ENCODE data around the gene STAG1. TPM values are rescaled to one million over a fixed set of nuclear protein-coding genes. Genes with fewer than 3 reads are reported as not detected.

Gene STAG1
- total and polyA plus RNA-seq, 4 donors = 4.6 to 28.0 (median 16.6) TPM

DNA sequence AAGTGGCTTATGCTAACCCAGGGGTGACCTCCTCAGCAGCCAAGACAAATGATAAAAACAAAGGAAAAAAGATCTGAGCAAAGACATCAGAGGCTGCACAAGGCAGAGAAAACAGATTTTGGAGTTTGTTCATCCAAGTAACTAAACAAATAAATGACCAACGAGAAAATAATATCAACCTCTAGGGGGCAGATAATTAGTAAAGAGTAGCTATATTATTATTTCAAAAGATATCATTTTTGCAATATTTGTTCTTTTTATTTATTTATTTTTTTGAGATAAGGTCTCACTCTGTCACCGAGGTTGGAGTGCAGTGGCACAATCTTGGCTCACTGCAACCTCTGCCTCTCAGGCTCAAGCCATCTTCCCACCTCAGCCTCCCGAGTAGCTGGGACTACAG lies 400.3 kb downstream of the STAG1 start:
- H3K9me3 ChIP-seq (ENCODE audit: control insufficient read depth in 4 of 4, low read length in 3 of 4) = no peaks in the 10 kb centered on the region
- no peak for DNase-seq (ENCODE audit: low spot score)
- no peaks in the 10 kb centered on the region for H3K27me3 ChIP-seq (ENCODE audit: control insufficient read depth in 4 of 4, insufficient read depth in 4 of 4, low read length in 3 of 4)
- peaks cover 0 to 5% (median 2%) of the 10 kb centered on the region in 4 donors for H3K36me3 ChIP-seq (ENCODE audit: control insufficient read depth in 4 of 4, insufficient read depth in 3 of 4, low read depth in 1 of 4, low read length in 3 of 4)
- H3K4me1 ChIP-seq (ENCODE audit: control insufficient read depth in 4 of 4, insufficient read depth in 4 of 4, low read length in 3 of 4) = peaks cover 0 to 7% (median 0%) of the 10 kb centered on the region in 4 donors
- no peak for TF ChIP-seq REST (IDR thresholded peaks at IDR 0.05)
- WGBS = 66% methylated on average over 3 of the region's 3 CpGs
- H3K4me3 ChIP-seq (ENCODE audit: low read depth in 1 of 3, low read length in 3 of 3) = no peak overlapping the region
- no peak overlapping the region for H3K9ac ChIP-seq (ENCODE audit: low read depth in 1 of 2, low read length in 2 of 2)
- H3K27ac ChIP-seq (ENCODE audit: low read depth in 1 of 2, low read length in 2 of 2) = no peak overlapping the region

DNA sequence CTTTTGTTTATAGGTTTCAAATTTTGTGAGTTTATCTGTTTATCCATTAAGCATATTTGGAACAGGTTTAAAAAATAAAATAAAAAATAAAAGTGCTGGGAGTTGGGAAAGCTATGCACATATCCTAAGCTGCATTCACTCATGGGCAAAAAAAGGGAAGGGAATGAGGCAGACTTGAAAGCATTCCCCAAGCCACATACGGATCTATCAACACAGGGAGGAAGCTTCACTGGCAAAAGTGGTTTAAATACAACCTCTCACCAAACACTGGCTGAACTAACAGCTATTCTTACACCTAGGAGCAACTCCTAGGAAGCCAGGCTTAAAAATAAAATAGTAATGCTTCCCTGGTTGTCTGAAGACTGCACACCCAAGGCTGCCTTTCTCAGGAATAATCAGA lies 400.8 kb downstream of the STAG1 start:
- no peak for DNase-seq (ENCODE audit: low spot score)
- H3K4me1 ChIP-seq (ENCODE audit: control insufficient read depth in 4 of 4, insufficient read depth in 4 of 4, low read length in 3 of 4) = peaks cover 0 to 7% (median 0%) of the 10 kb centered on the region in 4 donors
- H3K9me3 ChIP-seq (ENCODE audit: control insufficient read depth in 4 of 4, low read length in 3 of 4) = no peaks in the 10 kb centered on the region
- 90% methylated on average over 1 of the region's 1 CpG for WGBS
- H3K27me3 ChIP-seq (ENCODE audit: control insufficient read depth in 4 of 4, insufficient read depth in 4 of 4, low read length in 3 of 4) = no peaks in the 10 kb centered on the region
- no peak overlapping the region for H3K4me3 ChIP-seq (ENCODE audit: low read depth in 1 of 3, low read length in 3 of 3)
- no peak overlapping the region for H3K27ac ChIP-seq (ENCODE audit: low read depth in 1 of 2, low read length in 2 of 2)
- no peak for TF ChIP-seq FOXA2 (IDR thresholded peaks at IDR 0.05)
- TF ChIP-seq MAX (IDR thresholded peaks at IDR 0.05) = no peak
- no peak for TF ChIP-seq HNF4G (IDR thresholded peaks at IDR 0.05)
- TF ChIP-seq RXRA (IDR thresholded peaks at IDR 0.05) = no peak
- TF ChIP-seq, protein P1, sequence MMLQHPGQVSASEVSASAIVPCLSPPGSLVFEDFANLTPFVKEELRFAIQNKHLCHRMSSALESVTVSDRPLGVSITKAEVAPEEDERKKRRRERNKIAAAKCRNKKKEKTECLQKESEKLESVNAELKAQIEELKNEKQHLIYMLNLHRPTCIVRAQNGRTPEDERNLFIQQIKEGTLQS (IDR thresholded peaks at IDR 0.05) = no peak
- no peak for TF ChIP-seq JUND (IDR thresholded peaks at IDR 0.05)
- no peak for TF ChIP-seq HNF4A (conservative IDR thresholded peaks at IDR 0.05)
- no peak for TF ChIP-seq NR2F2 (IDR thresholded peaks at IDR 0.05)
- no peak for TF ChIP-seq TAF1 (conservative IDR thresholded peaks at IDR 0.05)
- no peak for TF ChIP-seq REST (IDR thresholded peaks at IDR 0.05)
- no peak for TF ChIP-seq SP1 (IDR thresholded peaks at IDR 0.05)
- TF ChIP-seq, protein P2, sequence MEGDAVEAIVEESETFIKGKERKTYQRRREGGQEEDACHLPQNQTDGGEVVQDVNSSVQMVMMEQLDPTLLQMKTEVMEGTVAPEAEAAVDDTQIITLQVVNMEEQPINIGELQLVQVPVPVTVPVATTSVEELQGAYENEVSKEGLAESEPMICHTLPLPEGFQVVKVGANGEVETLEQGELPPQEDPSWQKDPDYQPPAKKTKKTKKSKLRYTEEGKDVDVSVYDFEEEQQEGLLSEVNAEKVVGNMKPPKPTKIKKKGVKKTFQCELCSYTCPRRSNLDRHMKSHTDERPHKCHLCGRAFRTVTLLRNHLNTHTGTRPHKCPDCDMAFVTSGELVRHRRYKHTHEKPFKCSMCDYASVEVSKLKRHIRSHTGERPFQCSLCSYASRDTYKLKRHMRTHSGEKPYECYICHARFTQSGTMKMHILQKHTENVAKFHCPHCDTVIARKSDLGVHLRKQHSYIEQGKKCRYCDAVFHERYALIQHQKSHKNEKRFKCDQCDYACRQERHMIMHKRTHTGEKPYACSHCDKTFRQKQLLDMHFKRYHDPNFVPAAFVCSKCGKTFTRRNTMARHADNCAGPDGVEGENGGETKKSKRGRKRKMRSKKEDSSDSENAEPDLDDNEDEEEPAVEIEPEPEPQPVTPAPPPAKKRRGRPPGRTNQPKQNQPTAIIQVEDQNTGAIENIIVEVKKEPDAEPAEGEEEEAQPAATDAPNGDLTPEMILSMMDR (IDR thresholded peaks at IDR 0.05; ENCODE audit: low read depth, low read length, missing input control) = no peak
- no peak for TF ChIP-seq EGR1 (IDR thresholded peaks at IDR 0.05; ENCODE audit: low read depth in 2 of 2)
- no peak for TF ChIP-seq GABPA (IDR thresholded peaks at IDR 0.05 in 1 of 2, conservative IDR thresholded peaks at IDR 0.05 in 1 of 2)
- TF ChIP-seq FOXA1 (IDR thresholded peaks at IDR 0.05) = no peak
- TF ChIP-seq, protein P3, sequence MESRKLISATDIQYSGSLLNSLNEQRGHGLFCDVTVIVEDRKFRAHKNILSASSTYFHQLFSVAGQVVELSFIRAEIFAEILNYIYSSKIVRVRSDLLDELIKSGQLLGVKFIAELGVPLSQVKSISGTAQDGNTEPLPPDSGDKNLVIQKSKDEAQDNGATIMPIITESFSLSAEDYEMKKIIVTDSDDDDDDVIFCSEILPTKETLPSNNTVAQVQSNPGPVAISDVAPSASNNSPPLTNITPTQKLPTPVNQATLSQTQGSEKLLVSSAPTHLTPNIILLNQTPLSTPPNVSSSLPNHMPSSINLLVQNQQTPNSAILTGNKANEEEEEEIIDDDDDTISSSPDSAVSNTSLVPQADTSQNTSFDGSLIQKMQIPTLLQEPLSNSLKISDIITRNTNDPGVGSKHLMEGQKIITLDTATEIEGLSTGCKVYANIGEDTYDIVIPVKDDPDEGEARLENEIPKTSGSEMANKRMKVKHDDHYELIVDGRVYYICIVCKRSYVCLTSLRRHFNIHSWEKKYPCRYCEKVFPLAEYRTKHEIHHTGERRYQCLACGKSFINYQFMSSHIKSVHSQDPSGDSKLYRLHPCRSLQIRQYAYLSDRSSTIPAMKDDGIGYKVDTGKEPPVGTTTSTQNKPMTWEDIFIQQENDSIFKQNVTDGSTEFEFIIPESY (IDR thresholded peaks at IDR 0.05) = no peak
- no peak for TF ChIP-seq RAD21 (IDR thresholded peaks at IDR 0.05)
- TF ChIP-seq YY1 (IDR thresholded peaks at IDR 0.05) = no peak
- peaks cover 0 to 5% (median 1%) of the 10 kb centered on the region in 4 donors for H3K36me3 ChIP-seq (ENCODE audit: control insufficient read depth in 4 of 4, insufficient read depth in 3 of 4, low read depth in 1 of 4, low read length in 3 of 4)
- H3K9ac ChIP-seq (ENCODE audit: low read depth in 1 of 2, low read length in 2 of 2) = no peak overlapping the region
